ENCODE measurements around the gene FGF9. TPM values are rescaled to one million over a fixed set of nuclear protein-coding genes. Genes with fewer than 3 reads are reported as not detected.
A peak's percentile ranks its signal among the peaks of the same experiment; 100 is the strongest.

The FGF9 gene
- total RNA-seq, 2 experiments from 2014 or later, result 1.9 to 2.6 TPM

- POLR2A ChIA-PET, result interaction anchor here (0.7 kb wide), 1 partner anchor 10 kb away, joined by 3 read pairs; no protein-coding TSS in a partner anchor
- Mint-ChIP-seq H3K27me3 (peaks cover 52% of the 10 kb centered on the region), H3K4me1 (peaks cover 32% of the 10 kb centered on the region), H3K27ac (no peak overlapping the region), H3K9me3 (no peaks in the 10 kb centered on the region), H3K4me3 (peak overlapping the region; percentile 91), H3K36me3 (no peaks in the 10 kb centered on the region)
- DNase-seq (no peak), ATAC-seq (ENCODE audit: low read depth) (no peak)
Measured at GRCh38 chr13:21668732-21669275, 2.1 kb upstream of the FGF9 start.

- peak; percentile 75 for DNase-seq
- Mint-ChIP-seq H3K27ac (peak overlapping the region; percentile 48), H3K27me3 (peaks cover 58% of the 10 kb centered on the region), H3K9me3 (no peaks in the 10 kb centered on the region), H3K36me3 (no peaks in the 10 kb centered on the region), H3K4me1 (peaks cover 37% of the 10 kb centered on the region), H3K4me3 (peak overlapping the region; percentile 91)
- peak; percentile 22 for ATAC-seq (ENCODE audit: low read depth)
- POLR2A ChIA-PET, result interaction anchor here (1.2 kb wide), 1 partner anchor 66 kb away, joined by 3 read pairs; the partner anchor contains the start of gene MICU2
Measured at GRCh38 chr13:21670006-21670882, 629 bp upstream of the FGF9 start.

- ATAC-seq (ENCODE audit: low read depth) (no peak), DNase-seq (no peak)
- Mint-ChIP-seq H3K9me3 (no peaks in the 10 kb centered on the region), H3K4me1 (peaks cover 37% of the 10 kb centered on the region), H3K36me3 (no peaks in the 10 kb centered on the region), H3K27me3 (peaks cover 71% of the 10 kb centered on the region), H3K27ac (no peak overlapping the region), H3K4me3 (peak overlapping the region; percentile 91)
- POLR2A ChIA-PET, result no interaction called here
Measured at GRCh38 chr13:21671620-21672286, 880 bp downstream of the FGF9 start.

- H3K4me3 Mint-ChIP-seq, result no peak overlapping the region
- H3K27ac Mint-ChIP-seq, result no peak overlapping the region
- no peaks in the 10 kb centered on the region for H3K9me3 Mint-ChIP-seq
- H3K27me3 Mint-ChIP-seq, result peaks cover 70% of the 10 kb centered on the region
- DNase-seq, result no peak
- H3K4me1 Mint-ChIP-seq, result peaks cover 37% of the 10 kb centered on the region
- no peaks in the 10 kb centered on the region for H3K36me3 Mint-ChIP-seq
- no peak for ATAC-seq (ENCODE audit: low read depth)
- POLR2A ChIA-PET, result no interaction called here
Measured at GRCh38 chr13:21672287-21672680, 1.4 kb downstream of the FGF9 start.

GRCh38 chr13:21672796-21673538 lies 2.1 kb downstream of the FGF9 start:
- no peak for ATAC-seq (ENCODE audit: low read depth)
- no peak for DNase-seq
- no peaks in the 10 kb centered on the region for H3K36me3 Mint-ChIP-seq
- H3K27ac Mint-ChIP-seq, result no peak overlapping the region
- peaks cover 71% of the 10 kb centered on the region for H3K27me3 Mint-ChIP-seq
- H3K4me3 Mint-ChIP-seq, result peak overlapping the region; percentile 62
- peaks cover 37% of the 10 kb centered on the region for H3K4me1 Mint-ChIP-seq
- no peaks in the 10 kb centered on the region for H3K9me3 Mint-ChIP-seq
- POLR2A ChIA-PET, result interaction anchor here (0.7 kb wide), 1 partner anchor 69 kb away, joined by 3 read pairs; the partner anchor contains the start of gene MICU2

- no peak for DNase-seq
Measured at GRCh38 chr13:21673539-21673788, 2.6 kb downstream of the FGF9 start.

GRCh38 chr13:21673789-21674489 lies 3.1 kb downstream of the FGF9 start:
- Mint-ChIP-seq H3K9me3 (no peaks in the 10 kb centered on the region), H3K4me3 (peak overlapping the region; percentile 77), H3K27me3 (peaks cover 61% of the 10 kb centered on the region), H3K4me1 (peaks cover 31% of the 10 kb centered on the region), H3K36me3 (no peaks in the 10 kb centered on the region), H3K27ac (no peak overlapping the region)
- POLR2A ChIA-PET, result interaction anchor here (2.2 kb wide), 1 partner anchor 70 kb away, joined by 5 read pairs; the partner anchor contains the start of gene MICU2
- DNase-seq (peak; percentile 66), ATAC-seq (ENCODE audit: low read depth) (no peak)

More at GRCh38 chr13:21673539-21673788, 2.6 kb downstream of the FGF9 start:
- Mint-ChIP-seq H3K27me3 (peaks cover 66% of the 10 kb centered on the region), H3K9me3 (no peaks in the 10 kb centered on the region), H3K36me3 (no peaks in the 10 kb centered on the region), H3K4me1 (peaks cover 35% of the 10 kb centered on the region), H3K27ac (no peak overlapping the region), H3K4me3 (peak overlapping the region; percentile 62)
- POLR2A ChIA-PET, result interaction anchor here (0.7 to 2.2 kb wide), 2 partner anchors 69 kb away, joined by 3 to 5 read pairs; partner anchors contain the start of gene MICU2
- no peak for ATAC-seq (ENCODE audit: low read depth)

GRCh38 chr13:21674490-21675009 lies 3.7 kb downstream of the FGF9 start:
- peak overlapping the region; percentile 80 for H3K4me3 Mint-ChIP-seq
- H3K27ac Mint-ChIP-seq, result no peak overlapping the region
- ATAC-seq (ENCODE audit: low read depth) (no peak), DNase-seq (peak; percentile 48)
- POLR2A ChIA-PET, result interaction anchor here (2.2 kb wide), 1 partner anchor 70 kb away, joined by 5 read pairs; the partner anchor contains the start of gene MICU2
- H3K36me3 Mint-ChIP-seq, result no peaks in the 10 kb centered on the region
- peaks cover 28% of the 10 kb centered on the region for H3K4me1 Mint-ChIP-seq
- H3K27me3 Mint-ChIP-seq, result peaks cover 56% of the 10 kb centered on the region
- H3K9me3 Mint-ChIP-seq, result no peaks in the 10 kb centered on the region

GRCh38 chr13:21675095-21675991 lies 4.5 kb downstream of the FGF9 start:
- Mint-ChIP-seq H3K4me1 (peaks cover 28% of the 10 kb centered on the region), H3K36me3 (no peaks in the 10 kb centered on the region), H3K27ac (no peak overlapping the region), H3K9me3 (no peaks in the 10 kb centered on the region), H3K4me3 (peak overlapping the region; percentile 80), H3K27me3 (peaks cover 56% of the 10 kb centered on the region)
- ATAC-seq (ENCODE audit: low read depth), result peak; percentile 2
- POLR2A ChIA-PET, result interaction anchor here (0.5 to 2.2 kb wide), 2 partner anchors 71 to 1558 kb away, joined by 5 to 7 read pairs; partner anchors contain the start of gene MICU2
- DNase-seq, result peak; percentile 54

- POLR2A ChIA-PET, result interaction anchor here (1.2 kb wide), 1 partner anchor 73 kb away, joined by 3 read pairs; the partner anchor contains the start of gene MICU2
- H3K27ac Mint-ChIP-seq, result no peak overlapping the region
- ATAC-seq (ENCODE audit: low read depth) (no peak), DNase-seq (no peak)
- no peaks in the 10 kb centered on the region for H3K9me3 Mint-ChIP-seq
- H3K27me3 Mint-ChIP-seq, result peaks cover 50% of the 10 kb centered on the region
- peaks cover 19% of the 10 kb centered on the region for H3K4me1 Mint-ChIP-seq
- no peaks in the 10 kb centered on the region for H3K36me3 Mint-ChIP-seq
- no peak overlapping the region for H3K4me3 Mint-ChIP-seq
Measured at GRCh38 chr13:21676611-21677021, 5.7 kb downstream of the FGF9 start.

GRCh38 chr13:21677075-21677623 lies 6.3 kb downstream of the FGF9 start:
- H3K36me3 Mint-ChIP-seq, result no peaks in the 10 kb centered on the region
- no peak overlapping the region for H3K27ac Mint-ChIP-seq
- H3K4me3 Mint-ChIP-seq, result no peak overlapping the region
- H3K4me1 Mint-ChIP-seq, result peaks cover 17% of the 10 kb centered on the region
- H3K27me3 Mint-ChIP-seq, result peaks cover 45% of the 10 kb centered on the region
- POLR2A ChIA-PET, result interaction anchor here (1.2 kb wide), 1 partner anchor 73 kb away, joined by 3 read pairs; the partner anchor contains the start of gene MICU2
- DNase-seq (no peak), ATAC-seq (ENCODE audit: low read depth) (no peak)
- H3K9me3 Mint-ChIP-seq, result no peaks in the 10 kb centered on the region
